HK-2 (cell line): ENCODE results near the gene C1orf216.
A peak's percentile ranks its signal among the peaks of the same experiment; 100 is the strongest.
"Not testable (repeated sequence)": the region's sequence is repeated elsewhere in the genome, so short reads cannot be mapped to it uniquely, and the experiment has no call there.

Source experiments
- DNase-seq: peaks from one replicate; pipeline ENCODE4 v3.0.0-alpha.2; 2018; ENCODE audit not compliant: unreplicated experiment

C1orf216 gene, protein sequence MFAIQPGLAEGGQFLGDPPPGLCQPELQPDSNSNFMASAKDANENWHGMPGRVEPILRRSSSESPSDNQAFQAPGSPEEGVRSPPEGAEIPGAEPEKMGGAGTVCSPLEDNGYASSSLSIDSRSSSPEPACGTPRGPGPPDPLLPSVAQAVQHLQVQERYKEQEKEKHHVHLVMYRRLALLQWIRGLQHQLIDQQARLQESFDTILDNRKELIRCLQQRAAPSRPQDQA

DNA sequence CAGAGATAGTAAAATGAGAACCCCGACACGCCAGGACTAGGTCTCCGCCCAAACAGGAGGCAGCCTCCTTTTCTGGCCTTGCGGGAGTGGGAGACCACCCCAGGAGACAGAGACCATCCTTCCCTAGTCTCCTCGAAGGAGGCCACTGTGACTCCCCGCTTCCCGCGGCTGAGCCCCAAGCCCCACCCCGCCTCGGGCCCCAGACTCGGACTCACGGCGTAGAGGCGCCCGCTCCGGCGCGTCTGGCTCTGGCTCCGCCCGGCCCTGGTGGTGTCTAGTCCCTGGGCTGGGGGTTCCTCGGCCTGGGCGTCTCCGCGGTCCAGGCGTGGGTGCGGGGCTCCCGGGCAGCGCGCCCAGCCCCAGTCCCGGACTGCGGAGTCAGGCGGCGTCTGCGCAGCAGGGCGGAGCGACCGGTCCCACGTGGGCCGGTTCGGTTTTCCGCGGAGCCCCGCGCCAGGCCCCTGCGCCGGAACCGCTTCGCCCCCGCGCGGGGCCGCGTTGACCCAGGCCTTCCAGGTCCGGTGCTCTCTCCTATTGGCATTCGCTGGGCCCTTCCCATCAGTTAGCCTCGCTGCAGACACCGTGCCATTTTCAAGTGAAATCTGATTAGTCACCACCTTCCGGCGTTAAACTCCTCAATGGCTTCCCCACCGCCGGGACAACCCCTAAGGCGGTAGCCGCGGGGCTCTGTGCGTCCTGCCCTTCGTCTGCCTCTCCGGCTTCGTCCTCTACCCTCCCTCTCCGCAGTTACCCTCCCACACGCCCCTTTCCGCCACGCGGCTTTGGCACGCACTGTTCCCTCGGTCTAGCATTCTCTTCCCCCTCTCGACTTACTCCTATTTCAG lies at the start of gene C1orf216:
C1orf216 (minus strand) TSS at position 393 of the 845 bp plus-strand sequence. CDS start 2,563 bp downstream, outside the sequence.
- peak; percentile 80 for DNase-seq

DNA sequence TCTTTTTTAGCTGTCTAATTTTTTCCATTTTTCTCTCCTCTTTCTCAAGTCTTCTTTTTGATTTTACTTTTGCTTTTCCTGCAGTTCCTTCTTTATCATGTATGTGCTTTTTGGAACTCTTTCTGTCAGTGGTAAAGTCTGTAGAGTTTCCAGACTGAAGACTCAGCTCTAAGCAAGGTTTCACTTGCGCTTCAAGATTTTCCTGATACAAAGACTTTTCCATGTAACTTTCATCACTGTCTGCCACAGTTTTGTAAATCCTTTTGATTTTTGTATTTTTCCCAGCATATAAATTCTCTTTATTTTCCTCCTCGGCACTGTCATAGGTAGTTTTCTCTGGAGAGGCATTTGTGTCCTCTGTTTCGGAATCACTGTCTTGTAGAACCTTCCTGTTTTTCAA lies 45.6 kb upstream of the C1orf216 start:
- DNase-seq = no peak

DNA sequence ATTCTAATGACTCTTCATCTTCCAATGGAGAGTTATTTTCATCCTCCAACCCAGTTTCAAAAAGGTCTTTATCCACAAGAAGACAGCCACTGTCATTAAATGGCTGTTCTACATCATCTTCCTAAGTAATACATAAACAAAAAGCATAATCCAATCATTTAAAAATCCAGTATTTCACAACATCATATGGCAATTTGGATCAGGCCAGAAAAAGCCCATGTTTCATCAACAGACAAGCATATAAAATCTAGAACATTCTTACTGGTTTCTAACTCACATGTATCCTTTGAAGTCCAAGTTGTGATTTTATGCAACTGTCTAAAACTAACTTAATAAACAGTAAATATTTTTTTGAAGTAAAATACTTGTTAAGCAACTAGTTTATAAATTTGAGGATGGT lies 44.5 kb upstream of the C1orf216 start:
- DNase-seq = no peak

DNA sequence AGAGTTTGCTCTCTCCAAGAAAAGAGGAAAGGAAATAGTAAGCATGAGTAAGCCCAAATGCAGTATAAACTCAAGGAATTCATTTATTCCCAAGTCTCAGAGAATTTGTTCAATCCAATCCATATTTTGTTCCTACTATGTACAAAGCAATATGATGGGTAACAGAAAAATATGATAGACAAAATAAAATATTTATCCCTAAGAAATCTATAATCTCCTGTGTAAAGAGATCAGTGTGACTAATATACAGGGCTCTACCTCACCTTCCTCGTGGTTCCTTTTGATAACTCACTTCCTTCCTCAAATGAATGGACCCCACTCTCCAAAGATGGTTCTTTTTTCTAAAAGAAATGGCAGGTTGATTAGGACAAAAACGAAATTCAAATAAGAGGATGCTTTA lies 43.5 kb upstream of the C1orf216 start:
- DNase-seq = no peak

DNA sequence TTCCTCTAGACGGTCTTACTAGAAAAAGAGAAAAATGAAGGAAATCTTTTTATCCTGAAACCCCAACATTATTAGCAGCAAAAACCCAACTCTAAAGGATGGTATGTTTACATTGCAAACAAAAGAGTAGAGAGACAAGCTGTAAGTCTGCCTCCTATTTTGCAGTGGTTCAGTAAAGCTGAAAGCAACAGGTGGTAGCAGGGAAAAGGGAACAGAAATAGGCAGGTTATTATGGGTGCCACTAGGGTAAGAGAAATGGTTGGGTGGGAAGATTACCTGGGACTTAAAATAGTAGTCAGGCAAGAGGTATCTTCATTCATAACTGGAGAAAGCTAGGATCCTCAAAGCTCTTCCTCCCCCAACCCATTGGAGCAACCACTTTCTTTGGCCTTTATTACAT lies 37.4 kb upstream of the C1orf216 start:
- DNase-seq = no peak

DNA sequence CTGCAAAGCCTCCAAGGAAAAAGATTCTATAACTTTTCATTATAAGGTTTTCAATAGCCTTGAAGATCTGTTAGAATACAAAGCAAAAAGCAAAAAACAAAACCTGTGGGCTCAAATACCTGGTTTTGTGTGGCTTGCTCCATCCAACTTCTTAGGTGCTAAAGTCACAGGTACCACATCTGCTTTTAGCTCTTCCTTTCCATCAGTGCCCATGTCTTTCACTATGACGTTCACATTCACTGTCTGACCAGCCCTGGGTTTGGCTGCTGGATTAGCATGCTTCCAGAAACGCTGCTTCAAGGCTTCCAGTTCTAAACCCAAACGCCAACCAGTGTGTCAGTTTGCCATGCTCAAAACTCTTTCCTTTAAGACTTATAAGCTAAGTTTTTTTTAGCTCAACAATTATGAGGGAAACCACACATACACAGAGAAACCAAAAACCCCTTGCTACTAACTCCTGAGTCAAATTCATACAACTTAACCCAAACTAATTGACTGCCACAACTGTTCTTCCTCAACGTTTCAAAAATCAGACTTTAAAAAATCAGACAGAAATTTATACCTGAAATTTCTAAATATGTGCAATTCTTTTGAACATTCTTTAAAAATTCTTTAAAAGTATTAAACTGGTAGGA lies 35.1 kb upstream of the C1orf216 start:
- no peak for DNase-seq

DNA sequence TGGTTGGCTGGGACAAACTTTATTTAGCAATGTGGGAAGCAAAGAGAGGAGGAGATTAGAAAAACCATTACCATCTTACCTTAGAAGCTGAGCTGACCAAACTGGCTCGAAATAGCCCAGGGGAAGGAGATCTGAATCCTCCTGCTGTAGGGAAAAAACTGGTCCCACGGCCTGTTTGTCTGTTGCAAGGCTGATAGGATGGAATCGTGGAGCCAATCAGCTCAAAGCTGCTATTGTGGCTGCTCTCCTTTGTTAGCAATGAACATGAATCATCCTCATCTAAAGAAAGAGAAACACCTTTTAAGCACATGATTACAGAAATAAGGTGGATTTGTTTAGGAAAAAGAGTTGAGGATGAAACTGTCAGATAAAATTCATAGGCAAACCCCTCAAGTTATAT lies 29.6 kb upstream of the C1orf216 start:
- no peak for DNase-seq

DNA sequence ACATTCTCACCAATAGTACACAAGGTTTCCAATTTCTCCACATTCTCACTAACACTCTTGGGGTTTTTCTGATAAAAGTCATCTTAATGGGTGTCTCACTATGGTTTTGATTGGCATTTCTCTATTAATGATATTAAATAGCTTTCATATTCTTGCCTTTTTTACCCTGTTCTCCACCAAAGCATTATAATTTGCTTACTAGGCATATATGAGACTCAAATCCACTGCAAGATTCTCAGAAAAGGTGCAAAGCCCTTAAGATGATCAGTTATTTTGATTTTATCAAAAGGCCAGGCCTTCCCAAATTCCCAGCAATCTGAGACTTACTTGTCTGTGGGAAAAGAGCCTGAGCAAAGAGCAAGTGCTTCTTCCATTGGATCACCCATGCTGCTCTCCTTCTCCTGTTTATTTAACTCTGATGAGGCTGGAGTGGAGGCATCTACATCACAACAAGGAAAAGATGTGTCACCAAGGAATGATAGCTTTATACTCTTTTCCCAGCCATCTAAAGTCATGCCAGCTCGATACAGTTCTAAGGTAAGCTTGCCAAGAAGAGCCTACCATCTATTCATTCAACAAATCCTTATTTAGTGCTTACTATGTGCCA lies 26.5 kb upstream of the C1orf216 start:
- no peak for DNase-seq

DNA sequence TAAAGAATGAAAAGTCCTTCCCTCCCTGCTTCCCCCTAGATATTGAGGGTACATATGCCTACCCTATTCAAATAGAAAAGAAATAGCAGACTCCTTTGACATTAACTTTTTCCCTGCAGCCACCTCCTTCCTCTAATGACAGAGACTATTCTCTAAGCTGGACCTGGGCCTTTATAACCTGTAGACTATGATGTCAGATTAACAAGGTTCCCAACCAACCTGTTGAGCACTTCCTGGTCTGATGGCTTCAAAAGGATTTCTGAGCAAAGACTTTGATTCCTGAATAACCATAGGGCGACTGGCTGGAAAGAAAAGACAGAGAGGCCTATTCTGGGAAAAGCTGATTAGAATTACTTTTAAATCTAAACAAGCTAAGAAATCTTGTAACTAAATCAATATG lies 18.4 kb upstream of the C1orf216 start:
- DNase-seq = no peak

DNA sequence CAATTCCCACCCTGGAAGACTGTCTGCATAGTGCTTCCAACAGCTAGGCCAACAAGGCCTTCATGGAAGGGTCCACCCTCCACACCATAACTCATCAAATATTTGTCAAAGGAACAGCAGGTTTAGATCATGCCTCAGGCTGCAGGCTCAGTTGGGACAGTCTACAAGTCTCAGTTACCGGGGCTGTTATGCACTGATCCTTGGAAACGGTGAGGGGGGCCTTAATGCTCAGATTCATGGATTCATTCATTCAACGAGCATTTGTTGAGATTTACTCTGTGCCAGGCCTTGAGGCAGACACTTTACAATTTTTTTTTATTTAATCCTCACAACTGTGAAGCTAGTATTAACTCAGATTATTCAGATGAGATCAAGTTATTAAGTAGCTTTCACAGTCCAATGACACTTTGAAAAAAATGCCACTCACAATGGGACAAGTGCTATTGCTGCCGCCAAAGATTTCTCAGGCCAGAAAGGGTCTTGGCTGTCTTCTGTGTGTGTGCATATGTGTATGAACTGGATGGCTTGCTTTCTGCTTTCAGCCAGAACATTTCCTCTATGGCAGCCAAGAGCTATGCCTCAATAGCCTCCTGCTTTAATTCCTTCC lies 8.9 kb upstream of the C1orf216 start:
- DNase-seq = no peak

DNA sequence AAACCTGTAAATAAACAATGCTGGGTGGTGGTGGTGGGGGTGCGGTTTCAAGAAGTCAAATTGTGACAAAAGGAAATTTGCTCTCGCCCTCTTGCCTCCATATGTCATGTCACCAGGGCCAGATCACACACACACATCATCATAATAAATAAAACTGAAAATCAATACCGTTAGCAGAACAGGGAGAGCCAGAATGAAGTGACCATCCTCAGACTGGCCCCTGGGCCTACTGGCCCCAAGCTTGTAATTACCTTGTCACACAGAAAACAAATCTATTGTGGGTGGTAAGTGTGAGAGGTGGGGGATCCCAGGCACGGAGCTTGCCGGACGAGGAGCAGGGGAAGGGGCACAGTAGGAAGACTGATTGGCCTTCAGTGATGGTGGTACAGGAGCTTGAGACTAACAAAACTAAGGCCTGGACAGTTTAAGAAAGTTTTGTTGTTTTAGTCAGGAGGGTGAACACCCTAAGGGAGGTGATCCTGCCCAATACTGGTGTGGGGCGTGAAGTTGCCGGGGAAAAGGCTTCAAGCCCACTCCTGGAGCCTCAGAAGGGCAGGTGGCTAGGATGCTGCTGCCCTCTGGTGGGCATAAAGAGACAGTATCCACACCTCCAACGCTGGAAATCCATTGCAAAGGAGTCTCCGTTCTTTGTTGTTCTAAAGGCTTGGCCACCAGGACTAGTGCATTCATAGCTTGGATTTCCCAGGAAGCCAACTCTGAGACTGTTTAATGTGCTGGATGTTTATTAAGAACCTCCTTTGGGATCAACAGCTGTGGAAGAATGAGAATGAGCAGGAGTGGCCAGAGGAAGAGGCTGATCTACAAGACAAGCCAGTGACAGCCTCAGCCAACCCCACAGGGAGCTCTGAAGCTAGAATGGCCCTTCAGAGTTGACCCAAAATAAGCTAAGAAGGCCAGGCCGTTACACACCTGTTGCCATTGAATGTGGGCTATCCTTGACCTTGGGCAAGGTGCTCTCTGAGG lies 8.1 kb upstream of the C1orf216 start:
- peak; percentile 42 for DNase-seq

DNA sequence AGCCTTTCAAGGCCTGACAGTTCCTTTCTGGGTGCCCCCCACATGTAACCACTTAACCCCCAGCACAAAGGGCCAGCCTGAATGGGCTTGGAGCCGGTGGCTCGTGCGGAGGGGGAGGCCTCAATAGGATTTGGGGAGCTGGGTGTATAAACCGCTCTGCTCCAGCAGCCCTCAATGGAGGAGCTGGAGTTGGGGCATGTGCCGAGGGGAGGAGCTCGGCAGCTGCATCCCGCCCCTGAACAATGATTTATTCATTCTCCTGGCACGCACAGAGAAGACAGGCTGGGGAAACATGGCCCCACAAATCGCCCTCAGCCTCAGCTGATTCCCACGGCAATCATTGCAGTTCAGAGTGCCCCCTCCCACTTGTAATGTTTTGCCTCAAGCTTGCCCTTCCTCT lies 6.9 kb upstream of the C1orf216 start:
- DNase-seq = no peak

DNA sequence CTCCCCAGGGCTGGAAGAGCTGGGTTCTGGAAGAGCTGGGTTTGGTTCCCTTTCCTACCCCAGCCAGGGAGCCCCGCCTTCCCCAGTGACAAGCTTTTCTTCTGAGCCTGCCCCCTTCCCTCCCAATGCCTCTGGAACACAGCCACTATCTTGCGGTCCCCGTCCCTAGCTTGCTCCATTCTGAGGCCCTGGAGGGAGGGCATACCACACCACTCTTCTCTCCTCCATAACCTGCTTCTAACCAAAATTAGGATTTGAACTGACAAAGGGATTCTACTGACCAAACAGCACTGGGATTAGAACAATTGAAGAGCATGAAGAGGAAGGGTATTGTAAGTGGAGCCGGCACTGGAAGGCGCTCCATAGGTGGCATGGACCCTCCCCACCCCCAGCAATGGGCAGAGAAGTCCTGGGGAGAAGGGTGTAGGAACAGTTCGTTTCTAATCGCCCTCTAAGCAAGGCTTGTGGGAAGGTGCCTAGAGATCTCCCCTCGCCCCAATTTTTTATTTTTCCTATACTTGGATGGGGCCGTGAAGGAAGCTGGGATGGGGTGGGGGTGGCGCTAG lies 690 bp downstream of the C1orf216 start:
- DNase-seq = peak; percentile 67

DNA sequence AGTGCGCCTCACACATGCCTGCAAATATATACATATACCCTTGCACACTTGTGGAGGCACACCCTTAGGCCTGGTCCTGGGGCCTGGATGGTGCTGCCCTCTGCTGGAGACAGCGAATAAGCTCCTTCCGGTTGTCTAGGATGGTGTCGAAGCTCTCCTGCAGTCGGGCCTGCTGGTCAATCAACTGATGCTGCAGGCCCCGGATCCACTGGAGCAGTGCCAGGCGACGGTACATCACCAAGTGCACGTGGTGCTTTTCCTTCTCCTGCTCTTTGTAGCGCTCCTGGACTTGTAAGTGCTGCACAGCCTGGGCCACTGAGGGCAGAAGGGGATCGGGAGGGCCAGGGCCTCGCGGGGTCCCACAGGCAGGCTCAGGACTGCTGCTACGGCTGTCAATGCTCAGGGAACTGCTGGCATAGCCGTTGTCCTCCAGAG lies 3.1 kb downstream of the C1orf216 start:
- peak; percentile 76 for DNase-seq

DNA sequence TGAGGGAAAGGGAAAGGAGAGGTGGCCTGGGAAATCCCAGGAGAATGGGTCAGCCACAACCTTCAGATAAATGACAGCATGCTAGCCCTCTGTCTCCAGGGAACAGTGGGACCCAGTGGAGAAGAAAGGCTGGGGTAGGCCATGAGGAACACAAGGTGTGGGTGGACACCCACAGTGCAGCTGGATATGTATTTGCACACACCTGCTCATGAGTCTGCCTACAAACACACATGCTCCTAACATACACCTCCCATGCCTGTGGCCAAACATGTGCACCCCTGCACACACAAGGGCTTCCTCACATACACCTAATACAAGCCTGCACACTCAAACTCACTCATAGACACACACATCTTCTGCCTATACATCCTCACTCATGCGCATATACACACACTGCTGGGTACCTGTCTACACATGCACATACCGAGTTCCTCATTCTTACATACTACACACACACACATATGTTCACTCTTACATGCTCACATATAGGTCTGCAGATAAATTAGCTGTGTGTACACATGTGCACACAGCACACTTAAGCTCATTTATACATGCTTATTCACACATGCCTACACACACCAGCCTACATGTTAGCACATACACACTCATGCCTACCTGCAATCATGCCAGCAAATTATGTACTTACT lies 3.6 kb downstream of the C1orf216 start:
- no peak for DNase-seq

DNA sequence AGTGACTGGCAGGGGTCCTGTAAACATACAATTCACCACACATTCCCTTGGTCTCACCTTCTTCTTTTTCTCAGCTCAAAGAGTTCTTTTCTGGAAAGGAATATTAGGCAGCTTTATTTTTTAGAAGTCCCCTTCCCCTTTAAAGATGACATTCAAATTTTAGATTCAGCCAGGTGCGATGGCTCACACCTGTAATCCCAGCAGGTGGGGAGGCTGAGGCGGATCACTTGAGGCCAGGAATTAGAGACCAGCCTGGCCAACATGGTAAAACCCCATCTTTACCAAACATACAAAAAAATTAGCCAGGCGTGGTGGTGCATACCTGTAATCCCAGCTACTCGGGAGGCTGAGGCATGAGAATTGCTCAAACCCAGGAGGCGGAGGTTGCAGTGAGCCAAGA lies 7.6 kb downstream of the C1orf216 start:
- DNase-seq = not testable (repeated sequence)

DNA sequence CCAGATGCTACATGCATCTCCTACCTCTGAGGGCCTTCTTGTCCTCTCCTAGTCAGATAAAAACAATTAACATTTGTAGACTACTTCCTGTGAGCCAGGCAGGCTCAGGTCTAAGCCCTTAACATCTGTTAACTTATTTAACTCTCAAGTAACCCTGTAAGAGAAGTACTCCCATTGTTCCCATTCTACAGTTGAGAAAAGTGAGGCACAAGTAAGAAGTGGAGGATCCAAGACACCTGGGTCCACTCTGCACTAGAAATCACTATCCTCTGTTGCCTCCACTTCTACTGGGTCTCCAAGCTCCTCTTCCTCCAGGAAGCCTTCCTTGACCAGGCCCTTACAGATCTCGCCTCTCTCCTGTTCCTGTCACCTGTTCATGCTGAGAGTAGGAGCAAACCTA lies 9.7 kb downstream of the C1orf216 start:
- DNase-seq = no peak

DNA sequence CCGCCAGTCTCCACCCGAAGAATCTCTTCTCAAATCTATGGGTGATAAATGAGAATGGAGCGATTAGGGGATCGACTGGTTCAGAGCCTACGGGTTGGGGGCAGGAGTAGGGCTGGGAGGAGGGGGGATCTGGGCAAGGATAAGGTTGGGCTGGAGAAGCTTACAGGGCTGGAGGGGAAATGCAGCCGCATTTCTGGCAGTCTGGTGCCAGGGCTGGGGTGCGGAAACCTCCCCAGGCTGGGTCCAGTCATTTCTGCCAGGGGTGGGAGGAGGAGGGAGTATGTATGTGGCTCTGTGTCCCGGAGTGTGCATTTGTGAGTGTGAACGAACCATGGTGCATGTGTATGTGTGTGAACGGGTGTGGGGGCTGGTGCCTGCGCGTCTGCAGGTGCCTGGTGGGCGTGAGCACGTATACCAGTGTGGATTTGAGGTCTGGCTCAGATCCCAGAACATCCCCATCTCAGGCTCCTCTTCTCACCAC lies 10.2 kb downstream of the C1orf216 start:
- no peak for DNase-seq

DNA sequence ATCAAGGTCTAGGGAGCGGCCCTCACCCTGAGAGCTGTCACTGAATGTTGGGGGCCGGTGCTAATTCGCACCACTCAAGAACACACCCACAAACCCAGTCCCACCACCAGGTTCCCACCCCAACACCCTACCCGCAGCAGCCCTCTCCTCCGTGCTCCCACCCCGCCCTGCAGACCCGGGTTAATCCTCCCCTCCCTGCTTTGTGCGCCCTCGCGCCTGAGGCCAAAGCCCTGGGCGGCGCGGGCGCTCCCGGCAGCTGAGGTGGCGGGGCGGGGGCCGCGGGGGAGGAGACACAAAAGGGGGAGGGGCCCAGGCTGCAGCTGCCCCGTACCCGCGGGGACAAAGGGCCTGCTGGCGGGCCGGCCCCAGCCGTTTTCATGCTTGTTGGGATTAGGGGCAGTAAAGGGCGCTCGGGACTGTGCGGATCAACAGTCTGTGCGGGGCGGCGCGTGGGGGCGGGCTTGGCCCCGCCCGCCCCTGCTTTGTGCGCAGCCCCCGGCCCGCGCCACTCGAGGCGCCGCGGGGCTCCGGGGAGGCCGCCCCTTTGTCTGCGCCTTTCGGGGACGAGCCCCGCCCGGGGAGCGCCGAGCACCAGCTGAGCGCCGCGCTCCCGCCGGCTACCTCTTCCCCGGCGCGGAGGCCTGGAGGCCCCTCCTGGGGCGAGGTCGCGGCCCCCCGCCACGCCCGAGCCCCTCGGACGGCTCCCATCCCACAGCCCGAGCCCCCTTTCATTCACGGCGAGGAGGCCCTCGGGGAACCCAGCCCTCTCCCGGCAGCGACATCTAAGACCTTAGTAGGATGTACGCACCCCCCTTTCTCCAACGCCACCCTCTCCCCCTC lies 10.9 kb downstream of the C1orf216 start:
- DNase-seq = no peak
